Epithelial cell of prostate (primary cell): Measurements from ENCODE around the gene INMT.
"Not testable (repeated sequence)": the region's sequence is repeated elsewhere in the genome, so short reads cannot be mapped to it uniquely, and the experiment has no call there.

Source experiments
- DNase-seq: peaks from one replicate; pipeline ENCODE4 v3.0.0-alpha.2; 2011; ENCODE audit warnings: low read depth, low spot score
- H3K27ac ChIP-seq: fragments of 450-650 bp; 2 replicates; pipeline ENCODE4 v1.5.1; 2017; ENCODE audit warnings: mild to moderate bottlenecking

The INMT gene

DNA sequence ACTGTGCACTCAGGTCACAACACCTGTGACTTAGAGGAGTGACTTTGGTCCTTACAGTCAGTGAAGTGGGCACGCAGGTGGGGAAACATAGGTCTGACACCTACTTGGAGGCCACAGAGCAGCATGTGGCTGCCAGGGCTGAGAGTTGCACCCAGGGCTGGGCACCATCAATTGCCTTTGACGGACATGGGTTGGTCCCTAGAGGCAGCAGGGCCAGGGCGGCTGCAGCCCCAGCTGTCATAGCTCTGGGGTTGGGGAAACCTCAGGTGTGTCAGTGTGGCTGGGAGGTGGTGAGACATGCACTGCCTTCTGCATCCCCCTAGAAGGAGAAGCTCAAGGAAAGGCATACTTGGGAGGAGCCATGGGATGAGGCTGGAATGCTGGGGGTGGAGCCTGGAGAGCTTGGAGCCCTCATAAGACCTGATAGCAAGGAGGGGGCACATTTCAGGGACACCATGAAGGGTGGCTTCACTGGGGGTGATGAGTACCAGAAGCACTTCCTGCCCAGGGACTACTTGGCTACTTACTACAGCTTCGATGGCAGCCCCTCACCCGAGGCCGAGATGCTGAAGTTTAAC lies at the start of gene INMT:
INMT (plus strand) TSS at position 440 of the 578 bp plus-strand sequence; CDS start at position 456, 16 bp downstream.
- no peak for DNase-seq
- no peak within 1 kb of the TSS for H3K27ac ChIP-seq

DNA sequence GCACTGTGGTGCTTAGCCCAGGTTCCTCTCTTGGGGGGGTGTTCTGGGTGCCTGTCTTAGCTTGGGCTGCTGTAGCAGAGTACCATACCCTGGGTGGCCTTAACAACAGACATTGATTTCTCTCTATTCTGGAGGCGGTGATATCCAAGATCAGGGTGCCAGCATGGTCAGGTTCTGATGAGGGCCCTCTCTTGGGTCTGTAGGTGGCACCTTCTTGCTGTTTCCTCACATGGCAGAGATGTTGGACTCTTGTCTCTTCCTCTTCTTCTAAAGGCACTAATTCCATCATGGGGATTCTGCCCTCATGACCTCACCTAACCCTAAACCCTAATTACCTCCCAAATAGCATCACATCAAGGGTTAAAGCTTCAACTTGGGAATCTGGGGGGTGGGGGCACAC lies 49.7 kb upstream of the INMT start:
- no peak overlapping the region for H3K27ac ChIP-seq
- no peak for DNase-seq

DNA sequence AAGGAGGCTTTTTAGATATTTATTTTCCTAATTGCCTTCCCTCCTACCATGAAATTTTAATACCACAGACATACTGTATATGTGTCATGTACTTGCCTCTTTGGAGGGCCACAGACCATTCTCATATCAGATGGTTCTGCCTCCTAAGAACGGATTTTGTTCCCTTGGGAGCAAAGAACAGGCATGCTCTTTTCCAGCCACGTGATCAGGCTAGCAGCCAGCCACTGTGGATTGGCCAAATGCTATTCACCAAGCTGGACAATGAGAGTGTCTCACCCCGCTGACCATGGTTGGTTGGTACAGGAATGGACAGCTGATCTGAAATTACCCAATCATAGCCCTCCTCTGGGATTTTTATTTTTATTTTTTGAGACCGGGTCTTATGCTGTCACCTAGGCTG lies 48.2 kb upstream of the INMT start:
- H3K27ac ChIP-seq = no peak overlapping the region
- no peak for DNase-seq

DNA sequence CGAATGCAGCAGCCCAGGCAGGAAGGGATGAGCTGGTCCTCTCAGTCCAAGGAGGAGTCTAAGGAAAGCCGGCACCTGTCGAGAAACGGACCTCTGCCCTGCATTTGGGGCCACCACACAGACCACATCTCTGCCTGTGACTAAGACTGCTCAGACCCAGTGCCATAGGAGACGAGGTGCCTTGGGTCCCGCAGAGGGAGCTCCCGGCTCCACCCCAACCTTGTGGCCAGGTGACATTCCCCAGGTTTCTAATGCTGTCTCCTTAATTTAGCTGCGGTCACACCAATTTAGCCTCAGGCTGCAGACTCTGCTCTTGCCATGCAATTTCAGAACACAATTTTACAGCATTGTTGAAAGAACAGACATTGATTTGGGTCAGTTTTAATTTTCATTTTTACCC lies 46.9 kb upstream of the INMT start:
- no peak for DNase-seq
- H3K27ac ChIP-seq = no peak overlapping the region

GRCh38 chr7:30705596-30705995 lies 46.3 kb upstream of the INMT start:
- no peak overlapping the region for H3K27ac ChIP-seq
- DNase-seq = no peak

- H3K27ac ChIP-seq = no peak overlapping the region
- DNase-seq = no peak
Observed at GRCh38 chr7:30706316-30706715, 45.6 kb upstream of the INMT start.

GRCh38 chr7:30706908-30707307 lies 45.0 kb upstream of the INMT start:
- no peak overlapping the region for H3K27ac ChIP-seq
- DNase-seq = no peak

GRCh38 chr7:30707391-30708357 lies 44.3 kb upstream of the INMT start:
- DNase-seq = no peak

DNA sequence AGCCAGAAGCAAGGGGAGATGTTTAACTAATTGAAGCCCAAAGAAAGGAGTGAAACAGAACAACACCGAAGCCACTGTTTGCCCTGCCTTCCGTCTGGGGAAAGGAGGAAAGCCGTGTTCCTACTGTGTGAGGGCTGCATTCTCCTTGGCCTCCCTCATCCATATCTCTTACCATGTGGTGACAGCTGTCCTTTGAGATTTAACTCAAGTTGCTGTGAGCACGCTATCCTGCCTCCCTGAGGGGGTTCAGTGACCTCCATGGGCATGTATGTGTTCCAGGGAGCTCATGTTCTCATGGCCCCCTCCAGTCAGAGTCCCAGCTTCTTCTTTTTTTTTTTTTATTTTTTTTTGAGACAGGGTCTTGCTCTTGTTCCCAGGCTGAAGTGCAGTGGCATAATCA lies 43.5 kb upstream of the INMT start:
- H3K27ac ChIP-seq = no peak overlapping the region
- no peak for DNase-seq

More at GRCh38 chr7:30707391-30708357, 44.3 kb upstream of the INMT start:
- H3K27ac ChIP-seq = no peak overlapping the region

DNA sequence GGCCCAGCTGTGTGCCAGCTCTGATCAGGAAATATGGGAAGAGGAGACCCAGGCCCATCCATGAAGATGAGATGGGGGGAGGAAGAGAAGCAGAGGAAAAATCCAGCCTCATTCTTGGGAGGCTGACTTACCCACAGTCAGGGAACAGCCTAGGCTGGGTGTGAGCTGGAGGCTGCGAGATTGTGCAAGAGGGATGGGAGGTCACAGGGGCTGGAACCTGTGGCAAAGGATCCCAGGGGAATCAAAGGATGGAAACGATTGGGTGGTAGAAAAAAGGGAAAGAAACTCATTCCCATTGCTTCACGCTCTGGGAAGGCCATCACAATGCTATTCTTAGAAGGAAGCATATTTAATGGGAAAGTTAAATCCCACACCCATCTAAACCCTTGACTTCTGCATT lies 43.0 kb upstream of the INMT start:
- DNase-seq = no peak

GRCh38 chr7:30709549-30709948 lies 42.4 kb upstream of the INMT start:
- DNase-seq = no peak
- no peak overlapping the region for H3K27ac ChIP-seq

More for the DNA sequence above, 43.0 kb upstream of the INMT start:
- H3K27ac ChIP-seq = no peak overlapping the region

DNA sequence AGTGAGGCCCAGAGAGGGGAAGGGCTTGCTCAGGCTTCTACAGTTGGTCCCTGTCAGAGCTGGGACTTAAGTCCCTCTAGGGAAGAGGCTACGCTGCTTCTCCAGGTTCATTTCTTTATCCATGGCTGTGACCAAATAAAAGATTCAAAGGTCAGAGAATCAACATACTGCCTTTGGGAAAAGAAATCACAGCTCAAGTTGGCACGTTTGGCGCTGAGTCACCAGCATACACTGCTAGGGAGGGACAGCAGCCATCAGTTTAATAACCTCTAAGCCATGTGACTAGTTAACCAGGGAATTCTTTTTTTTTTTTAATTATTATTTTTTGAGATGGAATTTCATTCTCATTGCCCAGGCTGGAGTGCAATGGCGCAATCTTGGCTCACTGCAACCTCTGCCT lies 41.3 kb upstream of the INMT start:
- DNase-seq = no peak
- no peak overlapping the region for H3K27ac ChIP-seq

GRCh38 chr7:30713392-30713791 lies 38.5 kb upstream of the INMT start:
- DNase-seq = peak; percentile 12

DNA sequence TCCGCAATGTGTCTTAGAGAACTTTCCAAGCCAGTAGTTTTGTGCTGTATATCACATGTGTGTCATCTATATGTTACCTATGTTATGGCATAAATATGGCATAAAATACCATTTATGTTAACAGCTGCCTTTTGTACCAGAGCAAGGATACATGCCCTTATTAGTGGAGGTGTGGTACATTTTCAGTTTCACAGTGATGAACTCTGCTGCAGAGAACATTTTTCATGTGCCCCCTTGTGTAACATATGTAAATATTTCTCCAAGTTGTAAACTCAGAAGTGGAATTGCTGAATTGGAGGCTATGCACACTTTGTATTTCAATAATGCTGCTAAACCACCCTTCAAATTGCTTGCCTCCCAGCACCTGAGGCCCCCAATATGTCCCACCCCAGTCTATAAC lies 37.8 kb upstream of the INMT start:
- no peak for DNase-seq
- H3K27ac ChIP-seq = no peak overlapping the region

More at GRCh38 chr7:30713392-30713791, 38.5 kb upstream of the INMT start:
- no peak overlapping the region for H3K27ac ChIP-seq

DNA sequence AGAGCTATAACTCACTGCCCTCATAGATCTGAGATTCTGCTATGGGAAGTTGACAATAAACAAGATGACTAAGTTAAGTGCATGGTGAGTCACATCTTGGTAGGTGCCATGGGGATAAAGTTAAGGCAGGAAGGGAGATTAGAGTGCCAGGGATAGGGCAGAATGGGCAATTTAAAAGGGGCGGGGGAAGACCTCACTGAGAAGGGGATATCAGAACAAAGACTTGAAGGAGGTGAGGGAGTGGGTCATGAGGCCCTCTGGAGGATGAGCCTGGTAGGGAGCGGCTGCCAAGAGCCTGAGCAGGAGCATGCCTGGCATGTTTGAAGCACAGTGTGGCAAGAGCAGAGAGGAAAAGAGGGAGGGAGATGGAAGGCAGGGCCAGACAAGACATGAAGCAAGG lies 34.8 kb upstream of the INMT start:
- DNase-seq = peak; percentile 50

GRCh38 chr7:30719434-30719833 lies 32.5 kb upstream of the INMT start:
- not testable (repeated sequence) for H3K27ac ChIP-seq, DNase-seq

More for the DNA sequence above, 34.8 kb upstream of the INMT start:
- H3K27ac ChIP-seq = no peak overlapping the region

DNA sequence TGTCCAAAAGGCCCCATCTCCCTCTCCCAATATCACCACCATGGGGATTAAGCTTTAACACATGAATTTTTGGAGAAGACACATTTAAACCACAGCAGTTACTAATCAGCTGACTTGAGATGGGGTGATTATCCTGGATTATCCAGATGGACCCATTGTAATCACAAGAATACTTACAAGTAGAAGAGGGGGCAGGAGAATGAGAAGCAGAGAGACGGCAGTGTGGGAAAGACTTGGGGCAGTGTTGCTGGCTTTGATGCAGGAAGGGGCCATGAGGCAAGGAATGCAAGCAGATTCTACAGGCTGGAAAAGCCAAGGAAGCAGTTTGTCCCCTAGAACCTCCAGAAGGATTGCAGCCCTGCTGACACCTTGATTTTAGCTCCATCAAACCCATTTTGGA lies 30.7 kb upstream of the INMT start:
- no peak overlapping the region for H3K27ac ChIP-seq
- DNase-seq = no peak

GRCh38 chr7:30722187-30722586 lies 29.7 kb upstream of the INMT start:
- H3K27ac ChIP-seq = no peak overlapping the region
- DNase-seq = no peak

GRCh38 chr7:30722671-30723070 lies 29.3 kb upstream of the INMT start:
- no peak for DNase-seq
- H3K27ac ChIP-seq = no peak overlapping the region

- no peak overlapping the region for H3K27ac ChIP-seq
- DNase-seq = no peak
Observed at GRCh38 chr7:30723776-30724175, 28.2 kb upstream of the INMT start.

- no peak overlapping the region for H3K27ac ChIP-seq
- no peak for DNase-seq
Observed at GRCh38 chr7:30726296-30727006, 25.5 kb upstream of the INMT start.
